ENCODE measurements around the gene POU3F3.

The POU3F3 gene

GRCh38 chr2:104844807-104845551, 8.9 kb upstream of the POU3F3 start:
- H3K27me3 ChIP-seq: peaks cover 4 to 81% of the 10 kb centered on the region in 2 donors
- H3K27ac ChIP-seq: no peak overlapping the region
- no peak for TF ChIP-seq CTCF (IDR thresholded peaks at IDR 0.05)
- no peaks in the 10 kb centered on the region for H3K9me3 ChIP-seq
- no peak for DNase-seq
- H3K4me1 ChIP-seq: peaks cover 0 to 33% (median 26%) of the 10 kb centered on the region in 4 donors
- intact Hi-C loops (cut with DNase I; ENCODE audit: low total_unique reads): no loop called here
- H3K4me3 ChIP-seq: no peak overlapping the region
- no peaks in the 10 kb centered on the region for H3K36me3 ChIP-seq

GRCh38 chr2:104845552-104845931, 8.4 kb upstream of the POU3F3 start:
- peaks cover 4 to 86% of the 10 kb centered on the region in 2 donors for H3K27me3 ChIP-seq
- DNase-seq: no peak
- no peak overlapping the region for H3K4me3 ChIP-seq
- no peaks in the 10 kb centered on the region for H3K36me3 ChIP-seq
- H3K27ac ChIP-seq: no peak overlapping the region
- intact Hi-C loops (cut with DNase I; ENCODE audit: low total_unique reads): no loop called here
- no peaks in the 10 kb centered on the region for H3K9me3 ChIP-seq
- TF ChIP-seq CTCF (IDR thresholded peaks at IDR 0.05): no peak
- H3K4me1 ChIP-seq: peaks cover 0 to 33% (median 26%) of the 10 kb centered on the region in 4 donors

DNA sequence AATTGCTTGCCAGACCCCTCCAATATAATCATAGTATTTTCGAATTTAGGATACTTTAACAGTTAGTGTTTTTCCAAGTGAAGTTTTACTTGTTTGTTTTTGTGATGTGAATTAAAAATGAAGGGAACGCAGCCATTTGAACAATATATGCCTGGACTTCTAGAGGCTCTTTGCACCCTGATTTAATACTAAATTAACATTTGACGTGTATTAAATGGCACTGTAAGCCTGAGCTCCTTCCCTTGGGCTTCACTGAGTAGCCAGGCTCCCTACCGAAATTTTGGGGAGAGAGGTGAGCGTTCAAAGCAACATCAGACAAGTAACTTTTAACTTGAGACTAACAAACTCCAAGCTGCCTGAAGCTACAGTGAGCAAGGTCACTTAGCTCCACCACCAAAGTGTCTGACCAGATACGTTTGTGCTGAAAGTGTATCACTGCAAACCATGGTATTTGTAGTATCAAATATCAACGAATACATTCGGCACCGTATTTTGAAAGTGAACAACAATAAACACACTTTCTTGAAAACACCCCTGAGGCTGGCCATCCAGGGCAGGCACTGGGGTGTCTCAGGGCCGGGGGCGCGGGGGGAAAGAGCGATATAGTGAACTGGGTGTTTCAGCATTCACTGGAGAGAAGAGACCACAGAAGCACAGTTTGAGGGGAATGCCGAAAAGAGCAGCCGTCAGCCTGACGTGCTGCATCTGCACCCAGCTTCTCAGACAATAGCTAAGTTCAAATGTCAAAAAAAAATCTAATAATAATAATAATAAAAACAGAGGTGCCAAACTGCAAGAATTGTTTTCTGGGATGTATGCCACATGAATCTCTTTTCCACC, 7.7 kb upstream of the POU3F3 start:
- Histone ChIP-seq H3K27ac (no peak overlapping the region), H3K9me3 (no peaks in the 10 kb centered on the region), H3K36me3 (no peaks in the 10 kb centered on the region), H3K4me3 (no peak overlapping the region), H3K27me3 (peaks cover 4 to 93% of the 10 kb centered on the region in 2 donors), H3K4me1 (peaks cover 0 to 33% (median 26%) of the 10 kb centered on the region in 4 donors)
- no peak for DNase-seq
- no peak for TF ChIP-seq CTCF (IDR thresholded peaks at IDR 0.05)
- intact Hi-C loops (cut with DNase I; ENCODE audit: low total_unique reads): no loop called here

GRCh38 chr2:104846786-104847585, 6.9 kb upstream of the POU3F3 start:
- H3K4me1 ChIP-seq: peaks cover 0 to 38% (median 29%) of the 10 kb centered on the region in 4 donors
- no peak overlapping the region for H3K4me3 ChIP-seq
- peaks cover 4 to 95% of the 10 kb centered on the region in 2 donors for H3K27me3 ChIP-seq
- no peak overlapping the region for H3K27ac ChIP-seq
- TF ChIP-seq CTCF (IDR thresholded peaks at IDR 0.05): no peak
- no peaks in the 10 kb centered on the region for H3K9me3 ChIP-seq
- intact Hi-C loops (cut with DNase I; ENCODE audit: low total_unique reads): no loop called here
- DNase-seq: no peak
- H3K36me3 ChIP-seq: no peaks in the 10 kb centered on the region

DNA sequence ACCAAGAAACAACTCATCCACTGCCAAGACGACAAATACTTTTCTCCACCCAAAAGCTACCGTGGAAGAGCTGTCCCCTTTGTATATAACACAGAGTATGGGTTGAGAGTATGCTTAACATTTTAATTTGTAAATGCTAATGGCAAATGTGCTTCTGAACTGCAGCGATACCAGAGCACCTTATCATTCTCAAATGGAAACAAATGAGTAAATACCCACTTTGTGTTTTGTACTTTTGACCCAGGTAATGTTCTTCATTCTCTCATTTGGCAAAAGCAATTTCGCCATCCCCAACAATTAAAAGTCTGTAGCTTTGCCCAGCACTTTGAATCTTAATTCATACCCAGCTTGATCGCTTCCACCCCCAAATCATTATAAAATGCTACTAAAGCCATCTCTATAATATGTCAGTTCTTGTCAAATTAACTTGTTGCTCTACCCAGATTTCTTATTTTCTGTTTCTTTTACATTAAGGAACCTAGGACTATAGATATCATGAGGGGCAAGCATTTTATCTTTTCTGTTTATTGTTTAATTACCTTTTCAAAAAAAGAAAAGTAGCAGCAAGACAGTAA, 6.2 kb upstream of the POU3F3 start:
- Histone ChIP-seq H3K27me3 (peaks cover 4 to 94% of the 10 kb centered on the region in 2 donors), H3K27ac (no peak overlapping the region), H3K4me3 (no peak overlapping the region), H3K4me1 (peaks cover 0 to 42% (median 33%) of the 10 kb centered on the region in 4 donors), H3K9me3 (no peaks in the 10 kb centered on the region), H3K36me3 (no peaks in the 10 kb centered on the region)
- intact Hi-C loops (cut with DNase I; ENCODE audit: low total_unique reads): no loop called here
- TF ChIP-seq CTCF (IDR thresholded peaks at IDR 0.05): no peak
- DNase-seq: no peak

Data from tibial artery (tissue), 4 donors.